NT2/D1 (cell line): ENCODE results near the gene RIMBP3B.
"Not testable (repeated sequence)": the region's sequence is repeated elsewhere in the genome, so short reads cannot be mapped to it uniquely, and the experiment has no call there.

Source experiments
- DNase-seq: peaks from one replicate; pipeline ENCODE4 v3.0.0-alpha.2; 2011; ENCODE audit warnings: low read depth, low spot score
- H3K27me3 ChIP-seq: 2 replicates; pipeline ENCODE4 v1.6.0; 2011; ENCODE audit warnings: mild to moderate bottlenecking; ENCODE audit not compliant: insufficient read length, insufficient read depth
- H3K36me3 ChIP-seq: 2 replicates; pipeline ENCODE4 v1.6.1; 2011; ENCODE audit warnings: mild to moderate bottlenecking, low read length, mixed read lengths; ENCODE audit not compliant: insufficient read depth, insufficient read length
- H3K4me1 ChIP-seq: 2 replicates; pipeline ENCODE4 v1.5.1; 2011; ENCODE audit not compliant: insufficient read depth, insufficient read length
- H3K4me3 ChIP-seq: 2 replicates; pipeline ENCODE4 v1.5.1; 2011; ENCODE audit warnings: low read depth; ENCODE audit not compliant: insufficient read length
- H3K9ac ChIP-seq: 2 replicates; pipeline ENCODE4 v1.6.0; 2011; ENCODE audit warnings: low read depth; ENCODE audit not compliant: insufficient read length
- H3K9me3 ChIP-seq: 2 replicates; pipeline ENCODE4 v1.5.1; 2011; ENCODE audit warnings: mild to moderate bottlenecking, low read length; ENCODE audit not compliant: insufficient read depth

Gene RIMBP3B

GRCh38 chr22:21418974-21419638, 35.6 kb downstream of the RIMBP3B start:
- not testable (repeated sequence) for H3K27me3 ChIP-seq, H3K36me3 ChIP-seq, H3K9me3 ChIP-seq, H3K9ac ChIP-seq, DNase-seq, H3K4me3 ChIP-seq, H3K4me1 ChIP-seq

- not testable (repeated sequence) for H3K9ac ChIP-seq, H3K27me3 ChIP-seq, H3K4me1 ChIP-seq, H3K36me3 ChIP-seq, DNase-seq, H3K4me3 ChIP-seq, H3K9me3 ChIP-seq
These were observed 36.7 kb downstream of the RIMBP3B start for GRCh38 chr22:21420180-21420763.

- DNase-seq, H3K27me3 ChIP-seq, H3K9ac ChIP-seq, H3K36me3 ChIP-seq, H3K4me1 ChIP-seq, H3K4me3 ChIP-seq, H3K9me3 ChIP-seq: not testable (repeated sequence)
These were observed 40.6 kb downstream of the RIMBP3B start for GRCh38 chr22:21424084-21424709.

GRCh38 chr22:21434378-21435233, 51.1 kb downstream of the RIMBP3B start:
- H3K4me1 ChIP-seq, H3K27me3 ChIP-seq, H3K9ac ChIP-seq, H3K36me3 ChIP-seq, DNase-seq, H3K9me3 ChIP-seq, H3K4me3 ChIP-seq: not testable (repeated sequence)

- not testable (repeated sequence) for H3K9ac ChIP-seq, DNase-seq, H3K27me3 ChIP-seq, H3K36me3 ChIP-seq, H3K9me3 ChIP-seq, H3K4me3 ChIP-seq, H3K4me1 ChIP-seq
These were observed 52.7 kb downstream of the RIMBP3B start for GRCh38 chr22:21435998-21436810.

- H3K4me3 ChIP-seq, H3K9me3 ChIP-seq, H3K36me3 ChIP-seq, DNase-seq, H3K27me3 ChIP-seq, H3K4me1 ChIP-seq, H3K9ac ChIP-seq: not testable (repeated sequence)
These were observed 54.5 kb downstream of the RIMBP3B start for GRCh38 chr22:21438013-21438412.
